Measurements from ENCODE around the gene NHP2. TPM values are rescaled to one million over a fixed set of nuclear protein-coding genes. Genes with fewer than 3 reads are reported as not detected.
A peak's percentile ranks its signal among the peaks of the same experiment; 100 is the strongest.

The NHP2 gene
- total and polyA plus RNA-seq, 9 of the 15 experiments (the other 6 are each of a cell fraction or from before 2014, with no cell fraction given) = 52.8 to 622 (median 144) TPM

DNA sequence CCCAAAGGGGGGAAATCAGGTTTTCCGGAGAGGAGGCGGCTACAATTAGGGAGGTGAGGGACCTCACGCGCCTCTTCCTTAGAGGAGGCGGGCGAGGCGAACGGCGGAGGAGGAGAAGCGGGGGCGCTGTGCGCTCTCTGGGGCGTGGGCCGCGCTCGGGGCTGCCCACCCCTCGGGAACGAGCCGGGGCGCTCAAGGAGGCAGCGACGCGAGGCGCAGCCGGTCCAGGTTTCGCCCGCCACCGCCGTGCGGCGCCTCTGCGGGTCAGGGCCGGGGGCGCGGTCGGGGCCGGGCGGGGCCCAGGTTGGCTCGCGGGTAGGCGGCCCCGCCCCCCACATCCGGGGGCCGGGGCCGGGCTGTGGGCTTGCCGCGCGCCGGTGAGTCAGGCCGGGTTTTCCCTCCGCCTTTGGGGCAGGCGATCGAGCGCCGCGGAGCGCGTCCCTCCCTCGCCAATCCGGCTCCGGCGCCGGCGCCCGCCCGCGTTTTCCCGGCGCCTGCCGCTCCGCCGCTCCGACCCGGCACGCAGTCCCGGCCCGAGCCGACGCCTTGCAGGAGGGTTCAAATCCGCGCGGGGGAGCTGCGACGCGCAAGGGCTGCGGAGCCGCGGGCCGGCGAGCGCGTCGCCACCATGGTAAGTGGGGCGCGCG lies 40.4 kb downstream of the NHP2 start, which contains the start of gene N4BP3 (continued):
- TF ChIP-seq, protein P1, sequence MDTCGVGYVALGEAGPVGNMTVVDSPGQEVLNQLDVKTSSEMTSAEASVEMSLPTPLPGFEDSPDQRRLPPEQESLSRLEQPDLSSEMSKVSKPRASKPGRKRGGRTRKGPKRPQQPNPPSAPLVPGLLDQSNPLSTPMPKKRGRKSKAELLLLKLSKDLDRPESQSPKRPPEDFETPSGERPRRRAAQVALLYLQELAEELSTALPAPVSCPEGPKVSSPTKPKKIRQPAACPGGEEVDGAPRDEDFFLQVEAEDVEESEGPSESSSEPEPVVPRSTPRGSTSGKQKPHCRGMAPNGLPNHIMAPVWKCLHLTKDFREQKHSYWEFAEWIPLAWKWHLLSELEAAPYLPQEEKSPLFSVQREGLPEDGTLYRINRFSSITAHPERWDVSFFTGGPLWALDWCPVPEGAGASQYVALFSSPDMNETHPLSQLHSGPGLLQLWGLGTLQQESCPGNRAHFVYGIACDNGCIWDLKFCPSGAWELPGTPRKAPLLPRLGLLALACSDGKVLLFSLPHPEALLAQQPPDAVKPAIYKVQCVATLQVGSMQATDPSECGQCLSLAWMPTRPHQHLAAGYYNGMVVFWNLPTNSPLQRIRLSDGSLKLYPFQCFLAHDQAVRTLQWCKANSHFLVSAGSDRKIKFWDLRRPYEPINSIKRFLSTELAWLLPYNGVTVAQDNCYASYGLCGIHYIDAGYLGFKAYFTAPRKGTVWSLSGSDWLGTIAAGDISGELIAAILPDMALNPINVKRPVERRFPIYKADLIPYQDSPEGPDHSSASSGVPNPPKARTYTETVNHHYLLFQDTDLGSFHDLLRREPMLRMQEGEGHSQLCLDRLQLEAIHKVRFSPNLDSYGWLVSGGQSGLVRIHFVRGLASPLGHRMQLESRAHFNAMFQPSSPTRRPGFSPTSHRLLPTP (IDR thresholded peaks at IDR 0.05; ENCODE audit: borderline replicate concordance, extremely low read depth, insufficient read length) = peak; percentile 17
- TF ChIP-seq, protein P2, sequence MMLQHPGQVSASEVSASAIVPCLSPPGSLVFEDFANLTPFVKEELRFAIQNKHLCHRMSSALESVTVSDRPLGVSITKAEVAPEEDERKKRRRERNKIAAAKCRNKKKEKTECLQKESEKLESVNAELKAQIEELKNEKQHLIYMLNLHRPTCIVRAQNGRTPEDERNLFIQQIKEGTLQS (IDR thresholded peaks at IDR 0.05) = no peak
- TF ChIP-seq, protein P2 (CRISPR knock-in tag; conservative IDR thresholded peaks at IDR 0.05) = no peak
- TF ChIP-seq PCBP1 (IDR thresholded peaks at IDR 0.05; ENCODE audit: low read depth, low read length, poor library complexity, severe bottlenecking) (no peak), GABPA (tag; conservative IDR thresholded peaks at IDR 0.05; ENCODE audit: low read depth) (peak; percentile 78), SMAD4 (CRISPR knock-in tag; conservative IDR thresholded peaks at IDR 0.05) (peak; percentile 98), OTX1 (CRISPR knock-in tag; IDR thresholded peaks at IDR 0.05) (no peak), ZNF24 (IDR thresholded peaks at IDR 0.05) (0 out of 2 replicates have a peak, but pooled peaks have one; percentile 51), ZNF644 (tag; IDR thresholded peaks at IDR 0.05; ENCODE audit: low read depth) (no peak), SMARCA5 (IDR thresholded peaks at IDR 0.05) (peak; percentile 4; the same call in 1 of the 2 replicates), NRF1 (conservative IDR thresholded peaks at IDR 0.05 in 1 of 2, IDR thresholded peaks at IDR 0.05 in 1 of 2) (peak; percentile 56 to 65; a peak in 3 of 4 replicates), MXI1 (IDR thresholded peaks at IDR 0.05; ENCODE audit: low read depth, low read length) (no peak), MYC (IDR thresholded peaks at IDR 0.05; ENCODE audit: low read depth, low read length) (peak; percentile 70), MYC (CRISPR knock-in tag; IDR thresholded peaks at IDR 0.05; ENCODE audit: borderline replicate concordance, low read depth) (no peak), ZNF518B (CRISPR knock-in tag; IDR thresholded peaks at IDR 0.05) (no peak), ZNF175 (CRISPR knock-in tag; IDR thresholded peaks at IDR 0.05; ENCODE audit: low read depth) (no peak), ZNF445 (CRISPR knock-in tag; IDR thresholded peaks at IDR 0.05; ENCODE audit: low read depth) (no peak), ATF7 (IDR thresholded peaks at IDR 0.05) (peak; percentile 82)
- TF ChIP-seq, protein P3, sequence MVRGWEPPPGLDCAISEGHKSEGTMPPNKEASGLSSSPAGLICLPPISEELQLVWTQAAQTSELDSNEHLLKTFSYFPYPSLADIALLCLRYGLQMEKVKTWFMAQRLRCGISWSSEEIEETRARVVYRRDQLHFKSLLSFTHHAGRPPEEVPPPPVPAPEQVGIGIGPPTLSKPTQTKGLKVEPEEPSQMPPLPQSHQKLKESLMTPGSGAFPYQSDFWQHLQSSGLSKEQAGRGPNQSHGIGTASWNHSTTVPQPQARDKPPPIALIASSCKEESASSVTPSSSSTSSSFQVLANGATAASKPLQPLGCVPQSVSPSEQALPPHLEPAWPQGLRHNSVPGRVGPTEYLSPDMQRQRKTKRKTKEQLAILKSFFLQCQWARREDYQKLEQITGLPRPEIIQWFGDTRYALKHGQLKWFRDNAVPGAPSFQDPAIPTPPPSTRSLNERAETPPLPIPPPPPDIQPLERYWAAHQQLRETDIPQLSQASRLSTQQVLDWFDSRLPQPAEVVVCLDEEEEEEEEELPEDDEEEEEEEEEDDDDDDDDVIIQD (CRISPR knock-in tag; IDR thresholded peaks at IDR 0.05) = no peak

All from K562 (cell line).